Gastrocnemius medialis (tissue), 4 donors: Measurements from ENCODE around the gene EAF1. TPM values are rescaled to one million over a fixed set of nuclear protein-coding genes. Genes with fewer than 3 reads are reported as not detected.

ENCODE experiments used
- ATAC-seq, 2 donors: fragments of 150-250 bp; one replicate each; pipeline ENCODE4 v1.9.1; 2016
- DNase-seq, 2 donors: peaks; one replicate each; pipeline ENCODE4 v3.0.0-alpha.2; 2019
- H3K27ac ChIP-seq, 4 donors: fragments of 200-600 bp; sonication (generic); 1 replicate in 1 of 4; 2 replicates in 3 of 4; pipeline ENCODE4 v1.5.1; 2016 to 2018; ENCODE audit warnings: mild to moderate bottlenecking in 2 of 4, moderate library complexity in 1 of 4
- H3K27me3 ChIP-seq, 3 donors: fragments of 200-600 bp; sonication (generic) in 2 of 3; 1 replicate in 1 of 3; 2 replicates in 2 of 3; pipeline versions ENCODE4 v1.5.1 to v1.6.0; 2016 to 2019; ENCODE audit warnings: mild to moderate bottlenecking in 1 of 3, moderate library complexity in 1 of 3
- H3K36me3 ChIP-seq, 2 donors: fragments of 200-600 bp; sonication (generic) in 1 of 2; one replicate each; pipeline ENCODE4 v1.5.1; 2017 to 2018
- H3K4me1 ChIP-seq, 2 donors: fragments of 200-600 bp; sonication (generic) in 1 of 2; one replicate each; pipeline ENCODE4 v1.5.1; 2016 to 2017; ENCODE audit warnings: mild to moderate bottlenecking in 2 of 2
- H3K4me3 ChIP-seq, 4 donors: fragments of 200-600 bp; sonication (generic) in 3 of 4; 1 replicate in 1 of 4; 2 replicates in 3 of 4; pipeline ENCODE4 v1.5.1; 2016 to 2019; ENCODE audit warnings: mild to moderate bottlenecking in 2 of 4
- H3K9me3 ChIP-seq, 3 donors: fragments of 200-600 bp; sonication (generic) in 2 of 3; 1 replicate in 1 of 3; 2 replicates in 2 of 3; pipeline ENCODE4 v1.5.1; 2016 to 2019
- CTCF ChIP-seq, 5 experiments: fragments of 450-650 bp in 3 of 5; fragments of 200-600 bp in 2 of 5; sonication (generic) in 2 of 5; IDR thresholded peaks in 4 of 5; conservative IDR thresholded peaks in 1 of 5; 1 replicate in 4 of 5; 2 replicates in 1 of 5; pipeline ENCODE4 v1.5.1; 2016 to 2019; ENCODE audit warnings: antibody characterized with exemption in 5 of 5, mild to moderate bottlenecking in 3 of 5, moderate library complexity in 3 of 5
- POLR2A ChIP-seq, 2 donors: fragments of 450-650 bp; IDR thresholded peaks; one replicate each; pipeline ENCODE4 v1.6.1; 2017; ENCODE audit warnings: antibody characterized with exemption in 2 of 2, mild to moderate bottlenecking in 2 of 2, moderate library complexity in 2 of 2
- in situ Hi-C, 4 donors: fragments of 200-750 bp; cut with MboI; loops; one replicate each; pipeline versions ENCODE4 v1.15.0 to v1.8.0; 2017; ENCODE audit warnings: low sequenced_read_pairs in 4 of 4
- intact Hi-C: fragments of 100-400 bp; cut with DNase I; formaldehyde crosslinking; loops from one replicate; pipeline ENCODE4 v1.15.1; 2023; ENCODE audit warnings: low total_unique reads
- total RNA-seq, 4 donors: library from RNA; depleted of rRNA; stranded (reverse); fragments of >200 nt; gene quantifications; one replicate each; pipeline versions ENCODE4 v1.1.0 to v1.2.3, GENCODE V29; 2016

EAF1 gene
- total RNA-seq, 4 donors from 2014 or later, result 9.4 to 17.3 (median 10.5) TPM

DNA sequence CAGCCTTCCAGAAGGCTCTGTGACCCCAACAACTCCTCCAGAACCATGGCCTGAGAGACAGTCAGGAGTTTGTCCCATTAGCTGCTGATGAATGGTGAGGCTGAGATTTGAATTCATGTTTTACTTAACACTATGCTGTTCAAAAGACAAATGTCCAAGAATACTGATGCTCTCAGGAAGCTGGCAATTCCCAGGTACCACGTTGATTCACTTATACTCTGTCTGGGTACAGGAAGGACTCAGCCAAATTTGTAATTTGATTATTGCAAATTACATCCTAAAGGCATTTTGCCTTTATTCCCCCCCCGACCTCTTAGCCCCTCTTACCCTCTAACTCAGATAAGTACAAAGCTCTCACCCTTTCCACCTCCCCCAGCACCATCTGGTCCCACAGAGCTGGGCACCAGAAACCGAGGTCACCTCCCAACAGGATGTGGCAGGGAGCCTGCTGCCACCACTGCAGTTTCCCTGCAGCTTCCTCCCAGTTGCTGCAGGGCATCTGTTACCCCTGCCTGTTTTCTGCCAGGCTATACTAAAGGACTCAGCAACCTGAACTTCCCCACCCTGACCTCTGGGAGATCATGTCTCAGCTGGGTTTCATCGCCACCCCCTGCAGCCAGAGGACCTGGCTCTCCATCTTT is 33.6 kb downstream of the EAF1 start:
- no peak for DNase-seq
- H3K4me3 ChIP-seq, result no peak overlapping the region
- in situ Hi-C loops, result loop anchor here in 1 of 4 donors (10.0 kb wide), 1 partner anchor 94 kb away; no protein-coding TSS in a partner anchor
- no peak for ATAC-seq
- peaks cover 0 to 7% of the 10 kb centered on the region in 2 donors for H3K36me3 ChIP-seq
- H3K4me1 ChIP-seq, result peaks cover 0 to under 1% of the 10 kb centered on the region in 2 donors
- no peaks in the 10 kb centered on the region for H3K9me3 ChIP-seq
- intact Hi-C loops, result no loop called here
- no peak for TF ChIP-seq POLR2A (IDR thresholded peaks at IDR 0.05)
- no peak for TF ChIP-seq CTCF (IDR thresholded peaks at IDR 0.05 in 4 of 5, conservative IDR thresholded peaks at IDR 0.05 in 1 of 5)
- no peaks in the 10 kb centered on the region for H3K27me3 ChIP-seq
- H3K27ac ChIP-seq, result no peak overlapping the region

DNA sequence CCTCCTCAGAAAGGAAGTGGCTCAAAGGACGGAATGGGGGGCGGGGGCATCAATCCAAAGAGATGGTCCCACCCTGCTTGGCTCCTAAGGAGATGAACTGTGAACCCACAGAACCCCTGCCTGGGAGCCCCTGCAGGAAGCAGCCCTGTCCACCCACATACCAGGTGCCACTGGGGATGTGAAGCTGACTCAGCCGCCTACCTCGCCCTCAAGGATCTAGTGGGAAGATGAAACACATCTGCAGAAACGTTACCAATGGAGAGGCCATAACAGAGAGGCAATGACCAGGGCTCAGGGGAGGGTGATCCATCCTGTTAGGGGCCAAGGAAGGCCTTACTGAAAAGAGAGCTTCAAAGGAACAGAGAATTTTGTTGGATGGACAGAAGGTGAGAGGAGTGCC is 35.1 kb downstream of the EAF1 start:
- DNase-seq (no peak), ATAC-seq (no peak)
- intact Hi-C loops (no loop called here), in situ Hi-C loops (loop anchor here in 1 of 4 donors (10.0 kb wide), 1 partner anchor 92 kb away; no protein-coding TSS in a partner anchor)
- TF ChIP-seq POLR2A (IDR thresholded peaks at IDR 0.05) (no peak), CTCF (IDR thresholded peaks at IDR 0.05 in 4 of 5, conservative IDR thresholded peaks at IDR 0.05 in 1 of 5) (no peak)
- Histone ChIP-seq H3K27me3 (no peaks in the 10 kb centered on the region), H3K27ac (no peak overlapping the region), H3K9me3 (no peaks in the 10 kb centered on the region), H3K4me1 (peaks cover 6 to 13% of the 10 kb centered on the region in 2 donors), H3K4me3 (no peak overlapping the region), H3K36me3 (peaks cover 0 to 7% of the 10 kb centered on the region in 2 donors)

- in situ Hi-C loops, result loop anchor here in 1 of 4 donors (10.0 kb wide), 1 partner anchor 89 kb away; no protein-coding TSS in a partner anchor
- Histone ChIP-seq H3K4me1 (peaks cover 12 to 16% of the 10 kb centered on the region in 2 donors), H3K9me3 (no peaks in the 10 kb centered on the region), H3K27me3 (no peaks in the 10 kb centered on the region), H3K36me3 (peaks cover 0 to 7% of the 10 kb centered on the region in 2 donors), H3K4me3 (no peak overlapping the region), H3K27ac (peak overlapping the region in 3 of 4 donors; percentile 85 to 91 (median 89))
- intact Hi-C loops, result no loop called here
- no peak for DNase-seq
- no peak for ATAC-seq
- TF ChIP-seq POLR2A (IDR thresholded peaks at IDR 0.05), result no peak
- TF ChIP-seq CTCF (IDR thresholded peaks at IDR 0.05 in 4 of 5, conservative IDR thresholded peaks at IDR 0.05 in 1 of 5), result no peak
Observed at GRCh38 chr3:15465876-15466585, 38.6 kb downstream of the EAF1 start.

DNA sequence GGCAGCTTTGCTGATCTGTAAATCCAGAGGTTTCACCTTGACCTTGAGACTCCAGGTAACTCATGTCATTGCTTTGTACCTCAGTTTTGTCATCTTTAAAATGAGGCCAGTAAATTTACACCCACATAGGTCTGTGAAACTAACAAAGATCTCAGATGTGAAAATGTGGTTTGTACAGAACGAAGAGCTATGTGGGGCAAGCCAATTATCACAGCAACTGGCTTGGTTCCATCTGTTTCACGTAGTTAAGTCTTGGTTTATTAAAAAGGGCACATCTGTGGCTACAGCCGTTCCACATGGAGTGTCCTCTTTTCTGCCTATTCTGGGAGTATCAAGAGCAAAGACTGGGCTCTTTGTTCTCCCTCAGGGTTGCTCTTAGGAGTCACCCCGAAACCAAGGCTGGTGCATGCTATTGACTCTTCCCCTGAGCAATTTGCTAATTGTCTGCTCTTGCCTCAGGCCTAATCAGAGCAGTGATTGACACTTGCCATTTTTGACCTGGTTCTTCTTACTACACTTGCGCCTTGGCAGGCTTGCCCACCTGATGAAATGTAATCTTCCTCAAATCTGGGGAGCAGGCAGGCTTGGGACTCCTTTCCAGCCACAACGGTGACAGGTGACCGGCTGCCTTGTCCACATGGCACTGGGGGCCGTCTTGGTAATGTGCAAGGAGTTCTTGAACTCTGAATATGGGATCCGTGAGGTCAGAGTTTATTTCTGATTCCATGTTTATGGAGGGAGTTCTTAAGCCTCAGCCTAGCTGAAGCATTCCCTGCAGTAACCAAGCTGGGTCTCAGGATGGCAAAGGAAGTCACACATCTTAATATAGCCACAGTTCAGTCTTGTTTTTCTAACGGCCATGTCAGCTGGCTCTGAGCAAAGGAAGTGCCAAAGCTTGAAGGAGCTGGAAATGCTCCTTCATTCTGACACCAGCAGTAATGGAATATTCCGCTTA is 40.1 kb downstream of the EAF1 start:
- peak overlapping the region in 2 of 4 donors; percentile 11 to 13 for H3K4me3 ChIP-seq
- in situ Hi-C loops (loop anchor here in 1 of 4 donors (10.0 kb wide), 1 partner anchor 87 kb away; no protein-coding TSS in a partner anchor), intact Hi-C loops (loop anchor here (1.0 to 2.0 kb wide), 2 partner anchors 37 to 90 kb away; no protein-coding TSS in a partner anchor)
- no peaks in the 10 kb centered on the region for H3K9me3 ChIP-seq
- DNase-seq (peak; percentile 66 to 86), ATAC-seq (peak; percentile 97)
- TF ChIP-seq POLR2A (IDR thresholded peaks at IDR 0.05) (peak in 1 of 2 donors; percentile 54), CTCF (IDR thresholded peaks at IDR 0.05 in 4 of 5, conservative IDR thresholded peaks at IDR 0.05 in 1 of 5) (no peak)
- no peaks in the 10 kb centered on the region for H3K27me3 ChIP-seq
- peak overlapping the region; percentile 85 to 95 (median 90) for H3K27ac ChIP-seq
- H3K4me1 ChIP-seq, result peaks cover 12 to 16% of the 10 kb centered on the region in 2 donors
- H3K36me3 ChIP-seq, result peaks cover 0 to 7% of the 10 kb centered on the region in 2 donors
